A172 (cell line): ENCODE measurements around the gene WWP2. TPM values are rescaled to one million over a fixed set of nuclear protein-coding genes. Genes with fewer than 3 reads are reported as not detected.
A peak's percentile ranks its signal among the peaks of the same experiment; 100 is the strongest.
"Not testable (repeated sequence)": the region's sequence is repeated elsewhere in the genome, so short reads cannot be mapped to it uniquely, and the experiment has no call there.

Experiments used
- DNase-seq: peaks from one replicate; pipeline ENCODE4 v3.0.0-alpha.2; 2015; ENCODE audit warnings: low spot score
- total RNA-seq: library from RNA; depleted of rRNA; stranded (reverse); fragments of >200 nt; shearing (Covaris generic); gene quantifications from 2 replicates; pipeline ENCODE4 v1.2.3, GENCODE V29; 2014

Gene WWP2
- total RNA-seq, 1 experiment from 2014 or later = 23.2 TPM

- no peak for DNase-seq
Measured at GRCh38 chr16:69745959-69746358, 16.2 kb upstream of the WWP2 start.

- no peak for DNase-seq
Measured at GRCh38 chr16:69747115-69747514, 15.0 kb upstream of the WWP2 start.

GRCh38 chr16:69748694-69749345 is 13.3 kb upstream of the WWP2 start:
- no peak for DNase-seq

- DNase-seq = no peak
Measured at GRCh38 chr16:69754143-69754468, 8.0 kb upstream of the WWP2 start.

GRCh38 chr16:69754469-69755310 is 7.4 kb upstream of the WWP2 start, which contains the start of gene NOB1:
Gene NOB1 (minus strand): TSS chr16:69754926. CDS start chr16:69754910, 16 bp downstream.
- peak; percentile 96 for DNase-seq

- DNase-seq = no peak
Measured at GRCh38 chr16:69756705-69757104, 5.4 kb upstream of the WWP2 start.

GRCh38 chr16:69757375-69757774 is 4.8 kb upstream of the WWP2 start:
- not testable (repeated sequence) for DNase-seq

GRCh38 chr16:69762814-69763598 is 874 bp downstream of the WWP2 start:
- peak; percentile 35 for DNase-seq

- DNase-seq = no peak
Measured at GRCh38 chr16:69763599-69763942, 1.4 kb downstream of the WWP2 start.

GRCh38 chr16:69767459-69768229 is 5.5 kb downstream of the WWP2 start:
- DNase-seq = no peak

GRCh38 chr16:69768666-69769065 is 6.5 kb downstream of the WWP2 start:
- no peak for DNase-seq

- no peak for DNase-seq
Measured at GRCh38 chr16:69769404-69769803, 7.3 kb downstream of the WWP2 start.

GRCh38 chr16:69771651-69771967 is 9.5 kb downstream of the WWP2 start:
- DNase-seq = no peak

- DNase-seq = no peak
Measured at GRCh38 chr16:69773260-69773947, 11.3 kb downstream of the WWP2 start.

- no peak for DNase-seq
Measured at GRCh38 chr16:69775563-69775962, 13.4 kb downstream of the WWP2 start.

GRCh38 chr16:69779724-69780123 is 17.6 kb downstream of the WWP2 start:
- no peak for DNase-seq

GRCh38 chr16:69781118-69781517 is 19.0 kb downstream of the WWP2 start:
- DNase-seq = no peak

- DNase-seq = no peak
Measured at GRCh38 chr16:69784586-69784985, 22.5 kb downstream of the WWP2 start.

GRCh38 chr16:69787883-69788282 is 25.8 kb downstream of the WWP2 start:
- DNase-seq = no peak

- DNase-seq = not testable (repeated sequence)
Measured at GRCh38 chr16:69791391-69791847, 29.3 kb downstream of the WWP2 start.

- no peak for DNase-seq
Measured at GRCh38 chr16:69793526-69793925, 31.4 kb downstream of the WWP2 start.
